Measurements from ENCODE around the gene HOXC5.

Gene HOXC5

GRCh38 chr12:54042970-54043853 is 10.4 kb downstream of the HOXC5 start:
- in situ Hi-C loops (cut with MboI; ENCODE audit: low sequenced_read_pairs): no loop called here

GRCh38 chr12:54044425-54045103 is 11.7 kb downstream of the HOXC5 start:
- in situ Hi-C loops (cut with MboI; ENCODE audit: low sequenced_read_pairs): no loop called here

GRCh38 chr12:54045401-54045800 is 12.6 kb downstream of the HOXC5 start:
- in situ Hi-C loops (cut with MboI; ENCODE audit: low sequenced_read_pairs): no loop called here

GRCh38 chr12:54045868-54046521 is 13.1 kb downstream of the HOXC5 start:
- in situ Hi-C loops (cut with MboI; ENCODE audit: low sequenced_read_pairs): no loop called here

- in situ Hi-C loops (cut with MboI; ENCODE audit: low sequenced_read_pairs): no loop called here
Measured at GRCh38 chr12:54046809-54047159, 13.9 kb downstream of the HOXC5 start.

- in situ Hi-C loops (cut with MboI; ENCODE audit: low sequenced_read_pairs): no loop called here
Measured at GRCh38 chr12:54047160-54047963, 14.5 kb downstream of the HOXC5 start.

GRCh38 chr12:54047964-54048303 is 15.1 kb downstream of the HOXC5 start:
- in situ Hi-C loops (cut with MboI; ENCODE audit: low sequenced_read_pairs): no loop called here

GRCh38 chr12:54048406-54049093 is 15.7 kb downstream of the HOXC5 start:
- in situ Hi-C loops (cut with MboI; ENCODE audit: low sequenced_read_pairs): no loop called here

GRCh38 chr12:54049108-54049507 is 16.3 kb downstream of the HOXC5 start:
- in situ Hi-C loops (cut with MboI; ENCODE audit: low sequenced_read_pairs): no loop called here

GRCh38 chr12:54050482-54050810 is 17.6 kb downstream of the HOXC5 start:
- in situ Hi-C loops (cut with MboI; ENCODE audit: low sequenced_read_pairs): no loop called here

GRCh38 chr12:54051026-54051842 is 18.4 kb downstream of the HOXC5 start:
- in situ Hi-C loops (cut with MboI; ENCODE audit: low sequenced_read_pairs): no loop called here

GRCh38 chr12:54051874-54052437 is 19.1 kb downstream of the HOXC5 start:
- in situ Hi-C loops (cut with MboI; ENCODE audit: low sequenced_read_pairs): no loop called here

- in situ Hi-C loops (cut with MboI; ENCODE audit: low sequenced_read_pairs): no loop called here
Measured at GRCh38 chr12:54052438-54053002, 19.7 kb downstream of the HOXC5 start.

- in situ Hi-C loops (cut with MboI; ENCODE audit: low sequenced_read_pairs): no loop called here
Measured at GRCh38 chr12:54053003-54053750, 20.3 kb downstream of the HOXC5 start.

GRCh38 chr12:54053751-54054741 is 21.2 kb downstream of the HOXC5 start, which contains the start of gene HOXC4:
HOXC4 (plus strand) TSS chr12:54053835; CDS start chr12:54053923, 88 bp downstream.
- in situ Hi-C loops (cut with MboI; ENCODE audit: low sequenced_read_pairs): no loop called here

GRCh38 chr12:54054742-54055194 is 21.9 kb downstream of the HOXC5 start:
- in situ Hi-C loops (cut with MboI; ENCODE audit: low sequenced_read_pairs): no loop called here

GRCh38 chr12:54055552-54055951 is 22.7 kb downstream of the HOXC5 start:
- in situ Hi-C loops (cut with MboI; ENCODE audit: low sequenced_read_pairs): no loop called here

All from hTERT RPE-1 (cell line).